OCI-LY7 (cell line): Measurements from ENCODE around the gene CDC42. TPM values are rescaled to one million over a fixed set of nuclear protein-coding genes. Genes with fewer than 3 reads are reported as not detected.

Source experiments
- BruUV-seq: library from RNA; stranded (reverse); fragments of 400-500 nt; replicated peaks from 2 replicates; lab custom pipeline; 2021; lab: Mats Ljungman, UMichigan
- CTCF ChIA-PET: fragments of 300-600 bp; sonication (Branson Sonifier 250); formaldehyde crosslinking; loops from one replicate; lab custom pipeline; 2022; ENCODE audit warnings: antibody characterized with exemption; ENCODE audit not compliant: unreplicated experiment; lab: Charles Lee
- POLR2A ChIA-PET: fragments of 300-600 bp; sonication (Branson Sonifier 250); formaldehyde crosslinking; loops from one replicate; lab custom pipeline; 2022; ENCODE audit warnings: antibody characterized with exemption; lab: Charles Lee
- DNase-seq: peaks from one replicate; pipeline ENCODE4 v3.0.0-alpha.2; 2015; ENCODE audit warnings: low spot score
- H2AFZ ChIP-seq: fragments of 200-600 bp; sonication (generic), shearing (Covaris generic); 2 replicates; pipeline ENCODE4 v1.6.1; 2014; ENCODE audit warnings: mild to moderate bottlenecking, antibody characterized with exemption, low read length, moderate library complexity
- H3K27ac ChIP-seq: fragments of 200-600 bp; sonication (generic); 2 replicates; pipeline ENCODE4 v1.5.1; 2014; ENCODE audit warnings: mixed run types, low read depth, mild to moderate bottlenecking, moderate library complexity, low read length, inconsistent platforms; ENCODE audit not compliant: poor library complexity, severe bottlenecking
- H3K36me3 ChIP-seq: fragments of 200-600 bp; sonication (generic); 2 replicates; pipeline ENCODE4 v1.6.1; 2014; ENCODE audit warnings: mild to moderate bottlenecking, antibody characterized with exemption, low read length, moderate library complexity, mixed read lengths; ENCODE audit not compliant: insufficient read depth
- H3K4me1 ChIP-seq: fragments of 200-600 bp; sonication (generic); 2 replicates; pipeline ENCODE4 v1.5.1; 2014; ENCODE audit warnings: mild to moderate bottlenecking, low read length; ENCODE audit not compliant: insufficient read depth, poor library complexity, severe bottlenecking
- H3K4me2 ChIP-seq: fragments of 200-600 bp; sonication (generic); 2 replicates; pipeline ENCODE4 v1.6.1; 2014; ENCODE audit warnings: mild to moderate bottlenecking, low read length
- H3K4me3 ChIP-seq: fragments of 200-600 bp; sonication (generic); 2 replicates; pipeline ENCODE4 v1.5.1; 2014; ENCODE audit warnings: mild to moderate bottlenecking, low read depth, low read length; ENCODE audit not compliant: poor library complexity, severe bottlenecking
- H3K79me2 ChIP-seq: fragments of 200-600 bp; sonication (generic); 2 replicates; pipeline ENCODE4 v1.6.1; 2016; ENCODE audit warnings: low read depth, mild to moderate bottlenecking, low read length, moderate library complexity, mixed read lengths; ENCODE audit not compliant: insufficient read depth
- H3K9me2 ChIP-seq: fragments of 200-600 bp; sonication (generic); 2 replicates; pipeline ENCODE4 v1.6.1; 2016; ENCODE audit warnings: mild to moderate bottlenecking, low read length, mixed read lengths; ENCODE audit not compliant: insufficient read depth
- H3K9me3 ChIP-seq: fragments of 200-600 bp; sonication (generic); 2 replicates; pipeline ENCODE4 v1.6.1; 2014; ENCODE audit warnings: mild to moderate bottlenecking, mixed run types, low read length, mixed read lengths
- H4K20me1 ChIP-seq: fragments of 200-600 bp; sonication (generic); 2 replicates; pipeline ENCODE4 v1.6.1; 2014; ENCODE audit warnings: mild to moderate bottlenecking, antibody characterized with exemption, low read length, moderate library complexity, mixed read lengths; ENCODE audit not compliant: insufficient read depth
- CTCF ChIP-seq: fragments of 200-600 bp; sonication (generic); conservative IDR thresholded peaks from 2 replicates; pipeline ENCODE4 v1.5.1; 2014; ENCODE audit warnings: mild to moderate bottlenecking, antibody characterized with exemption, low read length, moderate library complexity, mixed read lengths
- EZH2phosphoT487 ChIP-seq: fragments of 200-600 bp; sonication (generic); IDR thresholded peaks from 2 replicates; pipeline ENCODE4 v1.6.1; 2018; ENCODE audit warnings: low read depth, borderline replicate concordance, mild to moderate bottlenecking, mixed run types, antibody characterized with exemption, low read length, moderate library complexity, mixed read lengths
- intact Hi-C: fragments of 100-400 bp; cut with micrococcal nuclease; formaldehyde crosslinking; loops from one replicate; pipeline ENCODE4 v1.10.0; 2022; ENCODE audit not compliant: unreplicated experiment
- total RNA-seq, 2 experiments: library from RNA; depleted of rRNA in 1 of 2; stranded (reverse); fragments of >200 nt in 1 of 2; shearing (Covaris generic) in 1 of 2; gene quantifications; 2 replicates each; pipeline ENCODE4 v1.2.3, GENCODE V29; 2014 to 2022

The CDC42 gene
- total RNA-seq, 2 experiments from 2014 or later, result 109 to 157 TPM

DNA sequence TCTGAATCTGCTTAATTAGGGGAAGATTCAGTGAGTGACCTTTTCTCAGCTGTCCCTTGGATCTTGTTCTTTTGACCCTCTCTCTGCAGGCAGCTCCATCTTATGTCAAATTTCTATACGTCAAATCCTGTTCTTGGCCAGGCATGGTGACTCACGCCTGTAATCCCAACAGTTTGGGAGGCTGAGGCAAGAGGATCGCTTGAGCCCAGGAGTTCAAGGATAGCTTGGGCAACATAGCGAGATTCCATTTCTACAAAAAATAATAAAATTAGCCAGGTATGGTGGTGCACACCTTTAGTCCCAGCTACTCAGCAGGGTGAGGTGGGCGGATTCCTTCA, 12.3 kb upstream of the CDC42 start:
- CTCF ChIA-PET, result interaction anchor here (1.7 kb wide), 1 partner anchor 12 kb away, joined by 4 read pairs; the partner anchor contains the start of gene CDC42
- POLR2A ChIA-PET, result interaction anchor here (0.8 to 3.3 kb wide), 6 partner anchors 10 to 59 kb away, joined by 3 to 32 read pairs (median 8); partner anchors contain the start of gene CDC42
- Histone ChIP-seq H3K4me2 (peak overlapping the region; percentile 60), H3K9me2 (no peaks in the 10 kb centered on the region), H3K4me1 (peaks cover 64% of the 10 kb centered on the region), H3K79me2 (no peaks in the 10 kb centered on the region), H3K27ac (peak overlapping the region; percentile 77), H3K9me3 (no peaks in the 10 kb centered on the region), H3K36me3 (no peaks in the 10 kb centered on the region), H3K4me3 (peak overlapping the region; percentile 34), H4K20me1 (no peaks in the 10 kb centered on the region), H2AFZ (peak overlapping the region; percentile 73)
- intact Hi-C loops, result loop anchor here (1.0 kb wide), 1 partner anchor 12 kb away; the partner anchor contains the start of gene CDC42
- DNase-seq, result no peak
- BruUV-seq, result no TSS peak
- TF ChIP-seq EZH2phosphoT487 (no peak), CTCF (no peak)

DNA sequence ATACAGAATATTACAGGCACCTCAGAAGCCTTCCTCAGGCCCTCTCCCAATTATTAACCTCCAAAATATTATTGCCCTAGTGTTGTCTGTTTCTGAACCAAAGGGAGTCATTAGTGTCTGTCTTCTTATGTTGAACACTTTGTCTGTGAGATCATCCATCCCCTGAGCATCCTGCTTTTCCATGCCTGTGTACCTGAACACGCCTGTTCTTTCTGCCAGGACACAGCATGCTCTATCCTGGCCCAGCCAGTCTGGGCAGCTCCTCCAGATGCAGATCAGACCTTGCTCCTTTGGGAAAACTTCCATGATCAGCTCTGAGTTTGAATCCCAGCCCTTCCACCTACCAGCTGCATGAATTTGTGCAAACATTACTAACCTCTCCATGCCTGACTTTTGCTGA, 11.0 kb upstream of the CDC42 start:
- H4K20me1 ChIP-seq, result no peaks in the 10 kb centered on the region
- no peak overlapping the region for H3K4me3 ChIP-seq
- H3K36me3 ChIP-seq, result no peaks in the 10 kb centered on the region
- peak overlapping the region; percentile 91 for H3K27ac ChIP-seq
- ChIA-PET POLR2A (interaction anchor here (0.6 to 1.8 kb wide), 4 partner anchors 11 to 51 kb away, joined by 3 to 6 read pairs (median 4); partner anchors contain the start of gene CDC42), CTCF (no interaction called here)
- no peak for TF ChIP-seq EZH2phosphoT487
- no peak for TF ChIP-seq CTCF
- 0 out of 2 replicates have a peak overlapping the region, but pooled peaks have one; percentile 6 for H3K4me2 ChIP-seq
- intact Hi-C loops, result no loop called here
- H3K79me2 ChIP-seq, result no peaks in the 10 kb centered on the region
- peak overlapping the region; percentile 78; the same call in 1 of the 2 replicates for H2AFZ ChIP-seq
- peaks cover 5% of the 10 kb centered on the region; the same call in 1 of the 2 replicates for H3K9me3 ChIP-seq
- H3K4me1 ChIP-seq, result peaks cover 65% of the 10 kb centered on the region
- no peak for DNase-seq
- no TSS peak for BruUV-seq
- H3K9me2 ChIP-seq, result no peaks in the 10 kb centered on the region

DNA sequence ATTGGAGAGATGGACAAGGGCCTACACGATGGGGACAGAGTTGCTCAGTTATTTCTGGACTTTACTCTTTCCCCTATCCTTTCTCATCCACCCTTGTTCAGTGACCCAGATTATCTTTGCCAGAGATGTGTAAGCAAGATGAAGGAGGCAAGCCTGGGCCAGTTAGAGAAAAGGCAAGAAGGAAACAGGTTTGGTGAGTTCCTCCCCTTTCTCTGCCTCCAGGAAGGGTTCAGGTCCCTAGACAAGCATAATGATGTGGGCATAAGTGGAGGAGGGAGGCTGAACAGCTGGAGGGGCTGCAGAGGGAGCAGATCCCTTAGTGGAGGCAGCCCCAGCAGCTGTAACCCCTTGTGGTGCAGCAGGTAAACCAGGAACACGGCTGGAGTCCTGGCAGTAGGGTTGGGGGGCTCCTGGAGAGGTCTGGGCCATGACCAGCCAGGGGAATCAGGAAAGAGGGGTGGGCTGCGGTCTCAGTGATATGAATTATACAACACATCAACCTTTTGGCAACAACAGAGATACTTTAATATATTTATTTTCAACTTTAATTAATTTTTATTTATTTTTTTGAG, 9.2 kb upstream of the CDC42 start:
- intact Hi-C loops, result no loop called here
- H2AFZ ChIP-seq, result peak overlapping the region; percentile 84; the same call in 1 of the 2 replicates
- no peak for DNase-seq
- no TSS peak for BruUV-seq
- TF ChIP-seq CTCF, result no peak
- TF ChIP-seq EZH2phosphoT487, result no peak
- H3K4me1 ChIP-seq, result peaks cover 56% of the 10 kb centered on the region
- H3K4me2 ChIP-seq, result peak overlapping the region; percentile 69
- H3K9me3 ChIP-seq, result peaks cover 5% of the 10 kb centered on the region; the same call in 1 of the 2 replicates
- ChIA-PET CTCF (interaction anchor here (0.9 kb wide), 1 partner anchor 12 kb away, joined by 3 read pairs; no protein-coding TSS in a partner anchor), POLR2A (interaction anchor here (1.1 to 1.9 kb wide), 3 partner anchors 10 to 18 kb away, joined by 3 to 8 read pairs (median 6); partner anchors contain the start of gene CDC42)
- no peaks in the 10 kb centered on the region for H4K20me1 ChIP-seq
- H3K27ac ChIP-seq, result peak overlapping the region; percentile 91
- H3K4me3 ChIP-seq, result peak overlapping the region; percentile 14
- no peaks in the 10 kb centered on the region for H3K36me3 ChIP-seq
- no peaks in the 10 kb centered on the region for H3K9me2 ChIP-seq
- no peaks in the 10 kb centered on the region for H3K79me2 ChIP-seq
